ENCODE data around the gene KPNB1.

KPNB1 gene

DNA sequence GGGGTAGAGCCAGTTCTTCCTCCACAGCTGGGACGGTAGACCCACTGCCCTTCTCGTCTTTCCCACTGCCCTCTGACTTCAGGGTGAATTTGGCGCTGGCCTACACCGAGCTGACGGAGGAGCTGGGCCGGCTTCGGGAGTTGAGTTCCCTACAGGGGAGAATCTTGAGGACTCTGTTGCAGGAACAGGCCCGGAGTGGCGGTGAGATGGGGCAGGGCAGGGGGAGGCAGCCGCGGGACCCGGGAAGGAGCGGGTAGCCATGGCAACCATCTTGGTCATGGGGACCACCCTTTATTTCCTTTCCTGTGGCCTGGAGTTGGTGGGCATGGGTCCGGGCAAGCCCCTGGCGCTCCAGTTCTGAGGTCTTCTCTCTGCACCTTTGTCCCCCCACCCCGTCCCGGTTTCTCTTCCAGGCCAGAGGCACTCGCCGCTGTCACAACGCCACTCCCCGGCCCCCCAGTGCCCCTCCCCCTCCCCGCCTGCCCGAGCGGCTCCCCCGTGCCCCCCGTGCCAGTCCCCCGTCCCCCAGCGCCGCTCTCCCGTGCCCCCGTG lies 58.7 kb downstream of the KPNB1 start:
- TF ChIP-seq CTCF (IDR thresholded peaks at IDR 0.05; ENCODE audit: low read depth, low read length), result no peak
- H3K4me3 ChIP-seq (ENCODE audit: low read depth, low read length), result no peak overlapping the region

DNA sequence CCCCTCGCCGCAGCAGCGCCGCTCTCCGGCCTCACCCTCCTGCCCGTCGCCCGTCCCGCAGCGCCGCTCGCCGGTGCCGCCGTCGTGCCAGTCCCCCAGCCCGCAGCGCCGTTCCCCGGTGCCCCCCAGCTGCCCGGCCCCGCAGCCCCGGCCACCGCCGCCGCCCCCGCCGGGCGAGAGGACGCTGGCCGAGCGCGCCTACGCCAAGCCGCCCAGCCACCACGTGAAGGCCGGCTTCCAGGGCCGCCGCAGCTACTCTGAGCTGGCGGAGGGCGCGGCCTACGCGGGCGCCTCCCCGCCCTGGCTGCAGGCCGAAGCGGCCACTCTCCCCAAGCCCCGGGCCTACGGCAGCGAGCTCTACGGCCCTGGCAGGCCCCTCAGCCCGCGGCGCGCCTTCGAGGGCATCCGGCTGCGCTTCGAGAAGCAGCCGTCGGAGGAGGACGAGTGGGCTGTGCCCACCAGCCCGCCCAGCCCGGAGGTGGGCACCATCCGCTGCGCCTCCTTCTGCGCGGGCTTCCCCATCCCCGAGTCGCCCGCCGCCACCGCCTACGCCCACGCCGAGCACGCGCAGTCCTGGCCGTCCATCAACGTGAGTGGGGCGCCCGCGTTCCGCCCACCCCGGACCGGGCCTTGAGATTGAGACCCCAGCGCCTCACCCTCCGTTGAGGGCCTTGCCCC lies 59.3 kb downstream of the KPNB1 start:
- no peak for TF ChIP-seq CTCF (IDR thresholded peaks at IDR 0.05; ENCODE audit: low read depth, low read length)

DNA sequence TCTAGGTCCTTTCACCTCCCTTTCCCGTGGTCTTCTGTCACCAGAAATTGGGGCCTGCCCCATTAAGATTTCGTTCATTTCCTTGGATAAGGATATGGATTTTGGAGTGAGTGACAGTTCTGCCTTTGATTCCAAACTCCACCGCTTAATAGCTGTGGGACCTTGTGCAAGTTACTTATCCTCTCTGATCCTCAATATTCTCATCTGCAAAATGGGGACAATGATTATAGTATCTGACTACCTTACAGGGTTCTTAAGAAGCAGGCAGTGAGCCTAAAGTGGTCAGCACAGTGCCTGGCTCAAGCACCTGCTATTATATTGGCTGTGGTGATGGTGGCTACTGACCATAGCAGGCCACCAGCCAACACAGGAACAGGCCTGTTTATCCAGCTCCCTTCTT lies 59.9 kb downstream of the KPNB1 start:
- no peak overlapping the region for H3K4me3 ChIP-seq (ENCODE audit: low read depth, low read length)
- TF ChIP-seq CTCF (IDR thresholded peaks at IDR 0.05; ENCODE audit: low read depth, low read length), result no peak

More for the DNA sequence above, 59.3 kb downstream of the KPNB1 start:
- no peak overlapping the region for H3K4me3 ChIP-seq (ENCODE audit: low read depth, low read length)

DNA sequence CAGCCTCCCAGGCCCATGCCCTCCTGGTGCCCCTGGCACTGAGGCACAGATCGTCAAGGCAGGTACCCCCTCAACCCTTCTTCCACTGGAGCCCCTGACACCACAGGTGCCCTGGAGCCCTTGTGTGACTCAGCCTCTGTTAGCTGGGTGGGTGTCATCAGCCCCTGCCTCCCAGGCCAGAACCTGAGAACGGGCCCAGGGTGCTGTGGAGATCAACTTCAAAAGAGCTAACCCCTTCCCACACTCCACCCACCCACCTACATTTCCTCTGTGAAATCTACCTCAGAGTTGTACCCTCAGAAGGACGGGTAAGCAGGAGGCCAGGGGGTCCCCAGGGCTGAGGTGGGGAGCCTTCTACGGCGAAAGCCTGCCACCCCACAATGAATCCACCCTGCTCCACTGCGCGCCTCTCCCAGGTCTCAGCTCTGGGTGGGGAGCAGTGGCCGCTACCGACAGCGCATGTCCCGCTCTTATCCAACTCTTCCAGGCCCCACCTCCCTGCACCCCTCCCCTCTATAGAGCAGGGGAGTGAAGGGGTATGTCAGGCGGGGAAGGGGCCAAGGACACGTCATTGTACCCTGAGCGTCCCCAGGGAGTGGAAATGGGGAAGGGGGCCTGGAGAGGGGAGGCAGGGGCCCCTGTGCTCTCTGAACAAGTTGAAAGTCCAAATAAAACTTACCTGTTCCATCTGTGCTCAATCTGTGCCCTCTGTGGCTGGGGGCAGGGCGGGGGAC lies 61.8 kb downstream of the KPNB1 start:
- no peak for TF ChIP-seq CTCF (IDR thresholded peaks at IDR 0.05; ENCODE audit: low read depth, low read length)
- H3K4me3 ChIP-seq (ENCODE audit: low read depth, low read length), result no peak overlapping the region

DNA sequence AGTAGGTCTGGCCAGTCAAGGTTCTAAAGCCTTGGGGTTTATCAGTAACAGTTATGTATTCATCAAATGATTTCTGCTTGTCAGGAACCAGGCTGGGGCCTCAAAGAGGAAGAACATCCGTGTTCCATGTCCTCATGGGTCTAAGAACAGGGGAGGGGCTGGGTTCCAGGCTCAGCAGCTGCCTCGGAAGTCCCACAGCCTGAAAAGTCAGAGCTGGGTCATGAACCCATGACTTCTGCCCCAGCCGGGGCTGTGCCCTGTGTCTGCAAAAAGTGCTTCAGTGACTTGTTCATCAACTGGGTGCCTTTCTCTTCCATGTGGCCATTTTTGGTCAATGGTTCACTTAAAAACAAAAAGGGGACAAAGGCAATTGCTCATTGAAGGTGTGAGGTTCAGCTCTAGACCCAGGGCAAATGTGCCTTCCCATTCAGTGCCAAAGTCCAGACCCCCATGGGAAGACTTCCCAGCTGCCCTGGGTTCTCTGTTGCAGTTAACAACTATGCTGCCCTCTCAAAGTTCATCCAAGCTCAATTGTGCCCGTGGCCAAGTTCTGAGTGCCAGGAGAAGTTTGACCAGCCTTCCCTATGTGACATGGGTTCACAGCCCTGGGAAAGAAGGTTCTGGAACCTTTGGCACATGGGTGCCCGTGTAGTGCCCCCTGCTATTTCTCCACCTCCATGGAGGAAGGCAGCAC lies 62.8 kb downstream of the KPNB1 start:
- no peak overlapping the region for H3K4me3 ChIP-seq (ENCODE audit: low read depth, low read length)
- no peak for TF ChIP-seq CTCF (IDR thresholded peaks at IDR 0.05; ENCODE audit: low read depth, low read length)

DNA sequence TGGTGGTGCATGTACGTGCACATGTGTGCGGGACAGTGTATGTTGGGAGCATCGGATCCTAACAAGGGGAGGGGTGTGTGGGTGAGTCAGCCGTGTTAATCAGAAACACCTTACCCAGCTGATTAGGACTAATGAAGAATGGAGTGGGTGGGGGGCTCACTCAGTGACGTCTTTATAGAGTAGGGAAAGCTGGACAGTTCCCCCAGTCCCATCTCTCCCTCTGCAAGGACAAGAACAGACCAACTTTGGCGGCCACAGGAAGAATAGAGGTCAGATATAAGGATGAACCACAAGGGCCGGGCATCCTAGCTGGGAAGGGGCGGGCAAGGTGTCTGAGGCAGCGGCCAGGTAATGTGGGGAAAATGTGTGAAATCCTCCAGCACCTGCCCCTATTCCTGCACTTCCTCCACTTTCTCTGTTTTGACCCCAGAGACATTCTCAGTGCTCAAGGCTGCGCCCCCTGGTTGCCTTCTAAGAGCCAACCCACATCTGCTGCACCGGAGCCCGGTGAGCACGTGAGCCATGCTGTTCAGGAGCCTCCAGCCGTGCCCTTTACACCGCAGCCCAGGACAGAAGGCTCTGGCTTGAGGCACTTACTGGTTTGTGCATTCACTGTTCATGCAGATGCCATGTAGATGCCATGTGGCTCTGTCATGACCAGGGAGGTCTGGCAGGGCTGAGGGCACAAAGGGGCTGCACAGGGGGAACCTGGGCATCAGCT lies 64.4 kb downstream of the KPNB1 start:
- TF ChIP-seq CTCF (IDR thresholded peaks at IDR 0.05; ENCODE audit: low read depth, low read length), result no peak
- no peak overlapping the region for H3K4me3 ChIP-seq (ENCODE audit: low read depth, low read length)
